Pons (tissue), 1 donor: ENCODE results near the gene PGAM5.
"Not testable (repeated sequence)": the region's sequence is repeated elsewhere in the genome, so short reads cannot be mapped to it uniquely, and the experiment has no call there.

Experiments
- DNase-seq: peaks from one replicate; pipeline ENCODE4 v3.0.0-alpha.2; 2016; ENCODE audit warnings: low spot score

The PGAM5 gene

DNA sequence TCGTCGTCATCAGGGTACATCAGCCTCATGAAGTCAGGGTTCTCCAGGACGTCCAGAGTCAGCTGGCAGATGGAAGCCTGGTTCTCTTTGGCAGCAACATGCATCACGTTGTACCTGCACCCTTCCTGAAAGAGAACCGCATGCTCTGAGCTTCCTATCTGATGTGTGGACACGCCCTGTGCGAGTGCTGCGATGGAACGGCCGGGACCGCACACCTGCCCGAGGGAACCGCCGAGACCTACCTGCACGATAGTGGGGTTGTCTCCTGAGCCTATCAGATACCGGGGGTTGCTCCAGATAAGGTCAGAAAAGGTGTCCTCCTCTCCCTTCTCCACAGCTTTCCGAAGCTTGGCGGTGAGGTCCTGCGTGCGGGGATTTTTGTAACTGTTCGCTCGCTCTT, 37.3 kb downstream of the PGAM5 start:
- no peak for DNase-seq

DNA sequence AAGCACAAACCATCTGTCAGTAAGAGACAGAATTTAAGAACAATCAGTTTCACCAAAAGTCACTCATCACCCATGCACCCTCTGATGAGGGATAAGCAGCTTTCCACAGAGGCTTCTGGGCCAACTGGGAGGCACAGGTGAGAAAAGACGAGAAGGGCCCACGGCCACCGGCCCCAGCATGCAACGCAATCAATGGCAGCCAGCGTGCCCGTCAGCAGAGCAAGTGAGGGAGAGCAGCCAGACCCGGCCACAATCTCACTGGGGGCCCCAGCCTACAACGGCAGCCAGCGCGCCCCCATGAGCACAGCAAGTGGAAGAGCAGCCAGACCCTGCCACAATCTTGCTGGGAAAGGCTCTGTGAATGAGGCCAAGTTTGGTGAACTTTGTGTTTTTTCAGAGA, 37.7 kb downstream of the PGAM5 start:
- no peak for DNase-seq

GRCh38 chr12:132753670-132754069, 43.0 kb downstream of the PGAM5 start:
- DNase-seq, result not testable (repeated sequence)

GRCh38 chr12:132754160-132754932, 43.7 kb downstream of the PGAM5 start:
- DNase-seq, result no peak

GRCh38 chr12:132758825-132759224, 48.2 kb downstream of the PGAM5 start:
- not testable (repeated sequence) for DNase-seq

DNA sequence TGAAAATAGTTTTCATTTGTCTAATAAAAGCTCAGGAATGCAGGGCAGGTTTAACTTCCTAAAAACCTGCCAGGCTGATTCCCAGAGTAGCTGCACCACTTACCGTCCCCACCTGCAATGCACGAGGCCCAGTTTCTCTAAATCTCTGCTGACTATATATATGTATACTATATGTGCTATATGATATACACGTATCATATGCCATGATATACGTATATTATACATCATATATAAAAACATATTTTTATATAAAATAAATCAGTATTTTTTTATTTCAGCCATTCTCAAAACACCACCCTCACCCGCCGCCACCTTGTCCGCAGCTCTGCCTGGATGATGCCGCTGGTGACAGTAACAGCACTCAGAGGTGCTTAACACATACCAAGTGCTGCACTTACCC, 48.7 kb downstream of the PGAM5 start:
- DNase-seq, result no peak

DNA sequence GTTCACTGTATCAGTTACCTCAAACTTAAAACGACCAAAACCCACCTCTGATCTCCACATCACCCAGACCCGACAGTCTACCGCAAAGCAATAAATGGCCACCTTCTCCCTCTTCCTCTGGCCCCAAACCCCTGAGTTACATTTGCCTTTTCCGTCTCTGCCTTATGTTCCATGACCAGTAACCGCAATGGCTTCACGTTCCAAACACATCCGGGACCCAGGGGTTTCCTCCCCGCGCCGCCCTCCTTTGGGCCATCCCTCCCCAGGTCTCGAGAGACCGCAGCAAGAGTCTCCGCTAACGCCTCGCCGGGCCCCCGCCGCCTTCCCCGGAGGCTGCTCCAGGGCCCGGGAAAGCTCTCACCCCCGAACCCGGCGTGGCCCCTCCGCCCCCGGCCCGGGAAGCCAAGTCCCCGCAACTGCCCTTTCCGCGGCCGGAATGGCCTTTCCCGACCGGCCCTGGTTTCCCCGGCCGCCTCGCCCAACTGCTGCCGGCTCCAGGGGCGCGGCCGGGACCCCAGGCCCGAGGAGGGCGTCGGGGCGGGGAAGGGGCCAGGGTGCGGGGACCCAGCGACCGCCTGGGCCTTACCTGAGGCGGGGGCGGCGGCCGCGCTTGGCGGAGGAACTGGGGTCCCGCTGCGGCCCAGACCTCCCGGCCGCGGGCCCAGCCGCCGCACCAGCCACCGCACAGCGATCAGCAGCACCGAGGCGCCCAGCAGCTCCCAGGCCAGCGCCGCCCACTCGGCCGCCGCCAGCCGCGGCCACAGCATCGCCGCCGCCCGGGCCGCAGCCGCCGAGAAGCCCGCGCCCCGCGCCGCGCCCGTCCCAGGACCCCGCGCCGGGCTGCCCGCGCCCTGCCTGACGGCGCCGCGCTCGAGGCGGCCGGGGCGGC, 50.6 kb downstream of the PGAM5 start, which contains the start of gene ANKLE2:
ANKLE2 (minus strand) TSS at position 801 of the 889 bp plus-strand sequence; CDS start at position 767, 34 bp downstream.
- DNase-seq, result no peak

DNA sequence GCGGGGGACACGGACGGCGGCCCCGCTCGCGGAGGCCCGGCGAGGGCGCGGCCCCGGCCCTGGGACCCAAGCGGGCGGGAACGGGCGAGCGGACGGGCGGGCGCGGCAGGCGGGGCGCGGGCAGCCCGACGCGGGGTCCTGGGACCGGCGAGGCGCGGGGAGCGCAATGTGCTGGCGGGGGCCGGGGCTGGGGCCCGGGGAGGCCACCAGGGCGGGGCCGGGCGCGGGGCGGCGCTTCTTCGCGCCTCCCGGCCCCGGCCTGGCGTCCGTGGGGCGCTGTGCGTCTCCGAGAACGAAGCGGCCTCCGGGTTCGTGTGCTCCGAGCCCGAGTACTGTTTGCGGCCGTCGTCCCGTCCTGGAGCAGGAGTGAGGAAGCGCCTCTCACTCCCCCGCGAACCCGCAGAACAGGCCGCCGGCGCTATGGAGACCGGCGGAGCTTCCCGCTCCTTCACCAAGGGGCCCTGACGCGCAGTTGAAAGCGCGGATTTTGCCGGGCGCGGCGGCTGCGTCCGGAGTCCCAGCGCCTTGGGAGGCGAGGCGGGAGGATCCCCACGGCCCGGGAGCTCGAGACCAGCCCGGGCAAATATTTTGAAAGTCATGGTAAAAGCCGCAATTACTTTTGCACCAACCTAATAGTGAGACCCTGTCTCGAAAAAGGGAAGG, 51.4 kb downstream of the PGAM5 start:
- DNase-seq, result peak; percentile 77

DNA sequence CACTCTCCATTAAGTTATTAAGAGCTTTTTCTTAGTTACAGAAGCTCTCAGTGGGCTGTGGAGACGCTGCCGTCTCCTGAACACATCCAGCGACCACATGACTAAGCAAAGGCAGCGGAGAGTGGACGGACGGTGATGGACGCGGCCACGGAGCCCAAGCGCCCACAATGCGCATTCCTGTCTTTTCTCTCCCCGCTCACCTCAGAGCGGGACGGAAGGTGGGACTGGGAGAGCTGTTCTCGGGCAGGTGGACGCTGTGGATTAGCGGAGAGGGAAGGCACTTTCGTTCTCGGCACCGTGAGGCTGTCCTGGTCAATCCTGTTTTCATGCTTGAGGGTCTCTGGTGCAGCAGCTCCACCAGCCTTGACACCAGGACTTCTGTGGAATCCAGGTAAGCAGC, 53.6 kb downstream of the PGAM5 start:
- no peak for DNase-seq

GRCh38 chr12:132765361-132765760, 54.7 kb downstream of the PGAM5 start:
- DNase-seq, result no peak

DNA sequence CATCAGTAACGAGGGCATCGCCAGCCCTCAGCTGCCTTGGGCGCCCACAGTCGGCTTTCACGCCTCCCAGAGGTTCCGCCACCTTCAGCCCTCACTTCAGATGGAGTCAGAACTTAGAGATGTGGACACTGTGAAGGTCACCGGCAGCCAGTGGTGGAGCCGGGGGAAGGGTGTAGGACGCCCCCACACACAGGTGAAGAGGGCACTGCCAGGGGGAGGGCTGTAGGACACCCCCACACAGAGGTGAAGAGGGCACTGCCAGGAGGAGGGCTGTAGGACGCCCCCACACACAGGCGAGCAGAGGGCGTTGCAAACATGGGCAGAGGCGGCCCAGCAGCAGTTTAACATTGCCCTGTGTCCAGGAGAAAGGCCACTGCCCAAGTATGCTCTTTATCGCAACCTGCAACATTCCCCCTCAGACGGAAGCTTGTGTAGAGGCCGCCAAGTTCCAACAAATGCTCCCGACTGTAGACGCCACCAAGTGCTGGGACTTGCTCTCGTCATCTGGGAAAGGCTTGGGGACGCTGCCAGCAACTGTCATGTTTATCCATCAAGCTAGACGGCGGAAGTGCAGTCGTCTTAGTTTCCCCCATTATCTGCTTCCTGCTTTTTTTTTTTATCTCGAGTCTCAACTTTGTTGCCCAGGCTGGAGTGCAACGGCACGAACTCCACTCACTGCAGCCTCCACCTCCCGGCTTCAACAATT, 55.9 kb downstream of the PGAM5 start:
- no peak for DNase-seq

GRCh38 chr12:132771126-132771838, 60.6 kb downstream of the PGAM5 start:
- DNase-seq, result no peak
